NCI-H1930 (cell line): ENCODE measurements around the gene APLN.

Source experiments
- DNase-seq, 2 experiments: peaks; one replicate each; lab custom pipeline; 2025; lab: John Stamatoyannopoulos, UW

Gene APLN, protein sequence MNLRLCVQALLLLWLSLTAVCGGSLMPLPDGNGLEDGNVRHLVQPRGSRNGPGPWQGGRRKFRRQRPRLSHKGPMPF

DNA sequence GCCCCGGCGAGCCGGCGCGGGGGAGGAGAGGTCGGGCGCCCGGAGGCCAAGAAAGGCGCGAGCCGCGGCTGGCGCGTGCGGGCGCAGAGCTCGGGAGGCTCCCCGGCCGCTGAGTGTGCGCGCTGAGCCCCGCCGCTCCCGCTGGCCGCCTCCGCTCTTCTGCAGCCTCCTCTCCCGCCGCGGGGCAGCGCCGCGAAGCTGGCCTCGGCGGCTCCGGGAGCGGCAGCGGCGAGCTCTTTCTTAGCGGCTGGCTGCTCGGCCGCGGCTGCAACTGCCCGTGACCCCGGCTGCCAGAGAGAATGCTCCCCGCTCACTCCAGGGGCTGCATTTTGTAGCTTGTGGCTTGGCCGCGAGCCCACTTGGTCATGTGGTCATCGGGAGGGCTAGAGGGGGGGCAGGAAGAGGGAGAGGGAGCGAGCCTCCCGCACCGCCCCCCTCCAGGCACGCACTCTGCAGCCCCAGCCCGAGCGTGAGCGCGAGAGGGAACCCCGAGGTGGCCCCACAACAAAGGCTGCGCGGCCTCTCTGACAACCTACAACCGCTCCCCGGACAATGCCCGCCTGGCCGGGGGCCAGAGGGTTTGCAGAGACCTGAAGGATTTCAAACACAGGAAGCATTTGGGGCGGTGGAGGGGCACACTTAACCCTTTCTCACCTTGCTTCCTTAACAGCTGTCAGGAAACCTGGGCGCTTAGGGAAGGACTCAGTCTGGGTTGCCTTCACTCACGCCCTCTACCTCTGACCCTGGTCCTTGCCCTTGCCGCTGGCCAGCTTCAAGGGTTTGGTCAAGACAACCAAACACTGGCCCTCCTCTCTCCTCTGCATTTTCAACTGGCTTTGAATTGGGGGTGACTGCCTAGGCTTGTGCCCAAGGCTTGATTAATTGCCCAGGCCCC, at the start of gene APLN:
APLN (minus strand) TSS at position 305 of the 895 bp plus-strand sequence. CDS start 326 bp downstream, outside the sequence.
- DNase-seq: no peak

DNA sequence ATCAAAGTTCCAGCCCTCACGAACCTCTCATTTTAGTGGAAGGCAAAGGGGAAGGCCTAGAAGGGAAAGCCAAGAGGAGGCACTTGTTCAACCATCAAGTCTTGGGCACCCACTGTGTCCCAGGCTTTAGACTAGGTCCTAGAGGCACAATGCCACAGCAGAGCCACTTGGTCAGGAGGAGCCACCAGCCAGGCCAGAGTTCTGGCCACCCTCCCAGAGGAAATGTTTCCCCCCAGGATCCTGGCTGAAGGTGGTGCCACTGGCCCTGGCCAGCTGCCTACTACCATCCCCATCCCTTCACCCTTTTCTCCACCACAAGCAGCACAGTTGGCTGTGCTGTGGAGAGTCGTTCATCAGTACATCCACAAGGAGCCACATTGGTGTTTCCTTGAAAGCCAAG, 49.7 kb upstream of the APLN start:
- no peak for DNase-seq

DNA sequence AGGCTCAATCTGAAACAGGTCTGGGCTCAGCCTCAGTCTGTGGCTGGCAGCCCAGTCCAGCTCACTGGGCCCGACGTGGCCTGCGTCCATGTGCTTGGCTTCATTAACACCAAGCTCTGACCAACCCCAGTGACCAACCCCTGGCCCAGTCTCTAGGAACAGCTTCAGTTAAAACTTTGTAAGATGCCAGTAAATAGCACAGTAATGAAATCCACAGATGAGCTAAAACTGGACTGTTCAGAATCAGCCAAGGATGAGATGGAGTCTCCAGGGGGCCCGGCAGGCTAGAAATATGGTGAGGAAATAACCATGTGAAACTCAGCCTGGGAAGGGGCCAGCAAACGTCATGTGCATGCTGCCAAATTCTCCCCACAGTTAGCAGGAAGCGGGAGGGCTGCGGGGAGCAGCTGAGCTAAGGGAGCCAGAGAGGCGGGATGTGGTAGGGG, 46.9 kb upstream of the APLN start:
- no peak for DNase-seq

DNA sequence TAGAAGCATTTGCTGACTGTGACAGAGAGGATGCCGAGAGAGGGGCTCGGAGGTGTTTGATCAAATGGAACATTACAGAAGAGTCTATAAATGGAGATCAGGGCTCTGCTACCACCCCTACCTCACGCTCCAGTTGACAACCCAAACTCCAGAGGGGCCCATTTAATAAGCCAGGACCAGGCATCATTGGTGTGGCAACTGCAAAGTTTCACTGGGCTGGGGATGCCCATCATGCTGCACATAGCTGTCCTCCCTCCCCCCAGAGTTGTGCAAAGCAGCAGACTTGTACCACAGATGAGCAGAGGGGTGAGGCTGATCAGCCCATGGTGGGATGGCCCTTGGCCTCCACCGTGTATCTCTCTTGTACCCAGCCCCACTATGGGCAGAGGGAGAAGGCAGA, 45.8 kb upstream of the APLN start:
- no peak for DNase-seq

DNA sequence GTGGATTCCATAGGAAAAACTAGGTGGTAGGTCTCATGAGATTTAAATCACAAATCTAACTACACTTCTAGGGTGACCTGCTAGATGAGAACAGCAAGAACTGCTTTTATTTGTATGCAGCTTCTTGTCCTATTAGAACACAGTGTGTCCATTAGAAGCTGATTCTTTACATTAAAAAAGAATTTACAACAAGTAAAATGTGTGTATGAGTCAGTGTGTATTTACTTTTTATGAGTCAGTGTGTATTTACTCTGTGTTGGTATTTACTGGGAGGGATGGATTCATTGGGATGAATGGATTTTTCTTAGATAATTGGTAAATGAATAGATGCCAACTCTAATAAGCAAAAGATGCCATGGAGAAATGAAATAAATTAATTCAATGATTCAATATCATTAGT, 43.4 kb upstream of the APLN start:
- no peak for DNase-seq

DNA sequence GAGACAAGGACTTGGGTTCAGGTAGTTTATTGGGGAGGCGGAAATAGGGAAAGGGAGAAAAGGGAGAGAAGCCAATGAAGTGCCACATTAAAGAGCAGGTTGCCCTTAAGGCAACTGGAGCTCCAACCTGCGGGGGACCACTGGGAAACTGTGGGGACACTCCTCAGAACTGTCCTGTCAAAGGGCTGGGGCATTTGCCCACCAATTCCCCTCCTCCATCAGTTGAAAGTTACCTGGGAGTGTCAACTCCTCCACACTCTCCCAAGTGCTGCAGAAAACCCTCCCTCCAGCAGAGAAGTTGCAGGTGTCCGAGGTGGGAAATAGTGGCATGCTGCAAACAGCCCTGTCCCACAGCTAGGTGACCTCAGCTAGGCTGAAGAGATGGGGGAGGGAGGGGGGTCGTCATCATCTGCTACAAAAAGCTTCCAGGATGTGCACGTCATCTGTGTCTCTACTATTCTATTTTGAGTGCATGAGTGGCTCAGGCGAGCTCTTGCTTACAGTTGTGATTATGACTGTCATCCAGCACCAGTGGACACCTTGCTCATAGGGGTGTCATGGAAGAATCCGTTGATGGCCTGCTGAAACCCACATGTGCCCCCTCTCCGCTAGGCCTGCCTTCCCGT, 42.6 kb upstream of the APLN start:
- DNase-seq: no peak

DNA sequence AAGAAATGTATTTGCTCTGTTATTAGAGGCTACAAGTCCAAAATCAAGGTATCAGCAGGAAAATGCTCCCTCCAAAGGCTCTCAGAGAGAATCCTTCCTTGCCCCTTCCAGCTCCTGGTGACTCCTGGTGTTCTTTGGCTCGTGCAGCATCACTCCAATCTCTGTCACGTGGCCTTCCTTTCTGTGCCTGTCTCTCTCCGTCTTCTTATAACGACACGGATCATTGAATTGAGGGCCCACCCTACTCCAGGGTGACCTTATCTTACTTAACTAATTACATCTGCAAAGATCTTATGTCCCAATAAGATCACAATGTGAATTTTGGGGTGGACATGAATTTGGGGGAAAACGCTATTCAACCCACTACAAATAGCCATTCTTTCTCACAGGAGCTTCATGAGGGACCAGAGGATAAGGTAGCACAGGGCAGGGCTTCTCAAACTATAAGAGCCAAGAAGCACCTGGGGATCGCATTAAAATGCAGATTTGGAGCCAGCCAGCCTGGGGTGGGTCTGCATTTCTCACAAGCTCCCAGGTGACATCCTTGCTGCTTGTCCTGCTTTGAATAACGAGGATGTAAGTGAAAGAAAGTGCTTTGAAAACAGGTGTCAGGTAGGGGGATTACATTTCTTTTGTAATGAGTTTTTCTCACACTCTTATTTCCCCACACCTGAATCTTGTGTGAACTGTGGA, 41.9 kb upstream of the APLN start:
- DNase-seq: no peak

DNA sequence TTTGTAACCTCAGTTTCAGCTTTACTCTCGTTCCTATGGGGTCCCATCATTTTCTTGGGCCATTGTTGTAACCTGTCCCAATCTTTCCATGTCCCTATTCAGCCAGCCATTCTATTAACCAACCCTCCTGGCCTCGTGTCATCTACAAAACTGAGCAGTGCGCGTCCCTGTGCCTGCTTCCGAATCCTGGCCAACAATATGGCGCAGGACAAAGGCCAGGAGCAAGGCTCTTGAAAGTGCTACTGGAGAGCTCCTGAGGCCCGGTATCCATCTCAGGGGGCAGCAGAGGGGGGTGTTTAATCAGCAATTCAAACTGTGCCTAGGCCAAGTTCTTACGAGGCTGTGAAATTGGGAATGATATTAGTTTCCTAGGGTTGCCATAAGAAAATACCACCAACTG, 41.2 kb upstream of the APLN start:
- DNase-seq: no peak

DNA sequence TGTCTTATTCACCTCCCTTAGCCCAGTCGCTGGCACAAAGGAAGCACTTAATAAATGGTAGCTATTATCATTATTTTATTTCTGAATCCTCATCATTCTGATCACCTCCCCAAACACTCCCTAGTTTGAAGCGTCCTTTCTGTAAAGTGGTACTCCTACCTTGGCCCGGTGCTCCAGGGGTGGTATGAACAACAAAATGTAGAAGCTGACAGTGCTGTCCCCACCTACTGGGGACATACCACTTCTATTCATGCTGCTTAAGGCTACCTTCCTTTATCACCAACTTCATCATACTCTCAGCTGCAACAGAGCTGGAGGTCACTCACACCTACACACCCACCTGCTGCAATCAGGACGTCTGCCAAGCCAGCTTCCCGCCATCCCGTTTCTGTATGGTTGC, 40.8 kb upstream of the APLN start:
- no peak for DNase-seq

DNA sequence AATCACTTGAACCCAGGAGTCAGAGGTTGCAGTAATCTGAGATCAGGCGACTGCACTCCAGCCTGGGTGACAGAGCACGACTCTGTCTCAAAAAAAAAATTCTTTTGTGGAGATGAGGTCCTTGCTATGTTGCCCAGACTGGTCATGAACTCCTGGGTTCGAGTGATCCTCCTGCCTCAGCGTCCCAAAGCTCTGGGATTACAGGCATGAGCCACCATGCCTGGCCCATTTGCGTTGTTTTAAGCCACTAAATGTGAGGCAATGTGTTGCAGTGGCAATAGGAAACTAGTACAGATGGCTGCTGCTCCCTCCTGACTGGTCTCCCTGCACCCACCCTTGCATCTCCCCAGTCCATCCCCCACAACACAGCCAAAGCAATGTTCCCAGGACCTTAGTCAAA, 40.0 kb upstream of the APLN start:
- no peak for DNase-seq

DNA sequence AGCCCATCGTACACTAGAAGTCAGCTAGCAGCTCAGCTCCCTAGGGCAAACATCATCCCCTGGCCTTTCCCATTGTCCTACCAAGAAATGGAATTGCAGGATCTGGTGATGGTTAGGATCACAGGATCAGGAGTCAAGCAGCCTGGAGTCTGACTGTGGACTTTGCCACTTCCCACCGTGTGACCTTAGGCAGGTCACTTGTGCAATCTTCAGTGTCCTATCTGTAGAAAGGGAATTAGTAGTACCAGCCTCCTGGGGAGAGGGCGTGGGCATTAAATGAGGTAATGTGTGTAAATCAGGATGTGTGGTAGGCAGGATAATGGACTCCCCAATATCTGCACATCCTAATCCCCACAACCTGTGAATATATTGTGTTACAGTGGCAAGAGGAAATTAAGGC, 38.6 kb upstream of the APLN start:
- no peak for DNase-seq

DNA sequence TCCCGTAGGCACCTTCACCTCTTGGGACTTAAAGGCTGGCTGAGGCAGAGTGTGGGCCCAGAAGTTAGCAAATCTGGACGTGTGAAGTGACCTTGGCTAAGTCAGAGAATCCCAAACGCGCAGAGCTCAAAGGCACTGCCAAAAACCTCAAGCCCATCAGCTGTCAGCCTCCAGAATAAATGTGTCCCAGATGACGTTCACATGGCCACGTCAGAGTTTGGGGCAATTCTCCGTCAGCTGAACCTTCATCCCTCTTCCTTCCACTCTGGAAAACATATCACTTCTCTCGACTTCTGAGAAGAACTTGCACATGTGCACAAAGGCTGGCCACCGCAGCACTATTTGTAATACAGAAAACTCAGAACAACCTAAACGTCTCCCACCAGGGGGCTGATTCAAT, 35.7 kb upstream of the APLN start:
- DNase-seq: no peak

DNA sequence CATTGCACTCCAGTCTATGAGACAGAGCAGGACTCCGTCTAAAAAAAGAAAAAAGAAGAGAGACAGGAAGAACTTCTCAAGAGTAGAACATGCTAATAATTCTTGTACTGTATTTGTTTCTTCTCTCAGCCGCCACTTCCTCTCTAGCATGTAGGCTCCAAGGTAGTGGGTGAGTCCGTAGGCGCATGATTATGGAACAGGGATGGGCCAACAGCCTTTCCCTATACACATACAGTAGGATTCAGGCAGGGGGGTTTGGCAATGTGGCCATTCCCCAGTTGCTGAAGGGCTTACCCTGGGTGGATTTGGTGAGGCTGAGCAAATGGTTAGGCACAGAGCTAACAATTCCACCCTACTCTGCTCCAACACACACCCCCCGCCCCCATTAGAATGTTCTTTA, 35.0 kb upstream of the APLN start:
- DNase-seq: no peak

DNA sequence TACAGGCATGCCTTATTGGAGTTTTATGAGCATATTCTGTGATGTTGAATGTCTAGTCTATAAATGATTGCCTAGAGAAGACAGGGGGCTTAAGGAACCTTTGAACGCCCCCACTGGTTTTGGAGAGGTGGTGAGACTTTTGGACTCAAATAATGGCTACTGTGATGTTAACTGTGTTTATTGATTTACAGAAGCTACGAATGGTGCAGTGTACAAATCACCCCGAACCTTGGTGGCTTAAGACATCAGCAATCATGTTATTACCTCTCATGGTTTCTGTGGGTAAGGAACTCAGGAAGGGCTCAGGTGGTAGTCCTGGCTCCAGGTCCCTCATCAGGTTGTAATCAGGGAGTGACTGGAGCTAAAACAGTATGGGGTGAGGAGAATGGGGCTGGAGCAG, 33.3 kb upstream of the APLN start:
- no peak for DNase-seq

DNA sequence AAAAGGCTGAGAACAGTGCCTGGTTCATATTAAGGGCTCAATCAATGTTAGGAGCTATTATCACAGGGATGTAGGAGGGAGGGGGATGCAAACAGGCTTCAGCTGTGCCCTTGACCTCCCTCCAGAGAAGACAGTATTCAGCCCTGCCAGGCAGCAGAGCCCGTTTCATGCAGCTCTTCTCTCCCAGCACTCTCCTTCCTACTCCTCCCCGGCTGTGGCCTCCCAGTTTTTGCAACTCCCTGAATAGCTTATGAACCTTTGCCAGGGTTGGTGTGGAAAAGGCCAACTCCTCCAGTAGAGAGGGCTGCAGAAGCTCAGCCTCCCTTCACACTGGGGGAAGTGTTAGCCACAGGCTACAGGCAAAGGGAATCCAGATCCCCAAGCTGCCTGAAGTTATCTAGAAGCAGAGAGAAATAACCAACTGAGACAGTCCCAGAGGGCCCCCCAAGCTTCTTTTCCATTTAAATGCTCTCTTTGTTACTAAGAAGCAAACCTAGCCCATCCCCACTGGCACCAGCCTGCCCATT, 31.7 kb upstream of the APLN start:
- DNase-seq: no peak

DNA sequence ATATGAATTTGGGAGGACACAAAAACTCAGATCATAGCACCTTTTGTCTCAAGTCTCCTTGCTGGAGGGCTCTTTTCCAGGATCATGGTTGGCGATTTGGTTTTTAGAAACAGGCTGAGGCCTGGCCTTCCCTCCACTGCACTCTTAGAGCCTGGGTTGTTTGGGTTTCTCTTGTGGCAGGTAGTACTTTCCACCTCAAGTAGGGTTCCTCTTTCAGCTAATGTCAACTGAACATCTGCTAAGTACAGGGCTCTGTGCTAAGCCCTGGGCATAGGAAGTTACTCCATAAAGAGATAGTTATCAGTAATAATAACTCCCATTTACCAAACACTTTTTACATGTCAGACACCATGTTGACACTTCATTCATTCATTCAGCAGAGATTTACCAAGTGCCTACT, 28.2 kb upstream of the APLN start:
- DNase-seq: no peak

DNA sequence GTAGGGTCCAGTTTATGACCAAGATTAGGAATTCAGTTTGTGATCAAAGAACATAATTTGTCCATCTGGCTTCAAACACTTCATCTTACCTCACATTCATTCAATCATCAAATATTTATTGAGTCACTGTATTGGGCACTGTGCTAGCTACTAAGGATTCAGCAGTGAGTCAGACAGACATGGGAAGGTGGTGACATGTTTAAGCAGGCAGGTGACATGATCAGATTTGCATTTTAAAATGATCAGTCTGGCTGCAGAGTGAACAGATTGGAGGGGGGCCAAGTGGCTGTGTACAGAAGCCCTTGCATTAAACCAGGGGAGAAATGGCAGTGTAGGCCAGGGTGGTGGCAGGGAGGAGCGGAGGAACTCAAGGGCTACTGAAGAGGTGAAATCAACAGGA, 25.1 kb upstream of the APLN start:
- DNase-seq: no peak

DNA sequence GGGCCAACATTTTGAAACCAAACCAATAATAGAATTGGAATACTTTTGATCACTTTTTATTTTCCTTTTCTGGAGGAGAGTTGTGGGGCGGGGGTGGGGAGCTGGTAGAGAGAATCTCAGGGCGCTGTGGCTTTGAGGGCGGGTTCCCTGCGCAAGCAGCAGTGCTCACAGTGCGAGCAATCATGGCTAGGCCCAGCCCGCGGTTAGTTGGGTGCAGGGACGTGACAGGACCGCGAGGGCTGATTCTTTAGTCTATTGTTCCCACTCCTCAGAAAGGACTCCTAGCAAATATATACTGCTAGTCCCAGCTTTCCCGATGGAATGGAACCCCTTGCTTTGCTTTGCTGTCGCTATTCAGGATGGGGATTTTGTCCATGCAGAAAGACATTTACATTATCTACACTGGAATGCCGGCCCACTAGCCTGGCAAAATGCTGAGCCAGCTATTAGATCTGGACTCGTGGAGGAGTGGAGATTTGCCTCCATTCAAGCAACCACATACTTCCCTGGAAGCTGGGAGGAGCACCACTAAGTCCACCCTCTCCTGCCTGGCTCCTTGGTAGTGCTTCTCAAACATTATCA, 23.9 kb upstream of the APLN start:
- DNase-seq: no peak

DNA sequence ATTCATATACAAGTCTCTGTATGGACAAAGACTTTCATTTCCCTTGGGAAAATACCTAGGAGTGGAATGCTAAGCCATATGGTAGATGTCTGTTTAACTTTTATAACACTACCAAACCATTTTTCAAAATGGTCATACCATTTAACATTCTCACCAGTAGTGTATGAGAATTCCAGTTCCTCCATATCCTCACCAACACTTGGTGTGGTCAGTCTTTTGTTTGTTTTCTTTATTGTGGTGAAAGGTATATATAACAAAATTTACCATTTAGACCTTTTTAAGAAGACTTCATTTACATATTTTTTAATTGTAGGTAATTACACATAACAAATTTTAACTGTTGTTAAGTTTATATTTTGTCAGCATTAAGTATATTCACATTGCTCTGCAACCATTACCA, 12.7 kb upstream of the APLN start:
- DNase-seq: no peak

DNA sequence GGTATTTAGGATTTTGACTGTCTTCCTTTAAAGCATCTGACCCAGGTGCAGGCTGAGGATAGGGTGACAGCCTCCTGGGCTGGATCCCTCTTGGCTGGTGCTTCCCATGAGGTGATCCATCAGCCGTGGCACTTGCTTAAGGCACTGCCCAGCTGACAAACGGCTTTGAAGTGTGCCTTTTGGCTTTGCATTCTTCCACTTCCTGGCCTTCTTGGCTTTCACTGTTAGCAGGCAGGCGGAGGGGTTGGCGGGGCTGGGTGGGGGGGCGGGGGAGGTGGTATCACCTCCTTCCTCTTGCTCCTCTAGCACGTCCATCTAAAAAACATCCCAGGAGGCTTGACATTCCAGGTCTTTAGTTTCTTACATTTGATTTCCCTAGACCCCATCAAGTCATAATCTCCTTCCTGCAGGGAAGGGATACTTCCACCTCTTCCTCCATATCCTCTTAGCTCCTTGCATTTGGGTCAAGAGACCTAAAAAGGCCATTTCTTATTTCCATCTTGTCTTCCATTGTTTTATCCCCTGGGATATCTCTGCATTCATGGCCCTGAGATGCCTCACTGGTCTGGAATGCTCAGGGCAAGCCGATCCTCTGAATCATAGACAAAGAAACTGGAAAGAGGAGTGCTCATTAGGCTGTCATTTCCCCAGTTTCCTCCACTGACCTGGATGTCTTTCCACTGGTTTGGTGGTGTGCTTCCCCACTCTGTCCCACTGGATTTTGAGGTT, 11.3 kb upstream of the APLN start:
- no peak for DNase-seq

DNA sequence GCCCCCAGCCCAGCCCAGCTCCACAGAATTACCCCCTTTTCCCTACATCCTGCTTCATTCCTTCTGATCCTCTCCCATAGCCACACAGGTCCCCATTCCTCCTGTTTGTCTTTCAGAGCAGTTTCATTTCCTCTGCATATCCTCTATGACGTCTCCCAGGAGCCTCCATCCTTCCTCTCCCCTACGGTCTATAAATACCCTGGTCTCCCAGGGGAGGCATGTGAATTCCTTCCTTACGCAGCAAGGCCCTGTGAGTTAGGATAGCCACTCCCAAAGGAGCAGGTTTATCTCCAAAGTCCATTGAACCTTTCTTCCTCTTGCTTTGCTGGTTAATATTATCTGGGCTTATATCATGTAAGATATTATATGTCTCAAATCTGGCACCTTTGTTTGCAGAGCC, 8.4 kb upstream of the APLN start:
- no peak for DNase-seq

DNA sequence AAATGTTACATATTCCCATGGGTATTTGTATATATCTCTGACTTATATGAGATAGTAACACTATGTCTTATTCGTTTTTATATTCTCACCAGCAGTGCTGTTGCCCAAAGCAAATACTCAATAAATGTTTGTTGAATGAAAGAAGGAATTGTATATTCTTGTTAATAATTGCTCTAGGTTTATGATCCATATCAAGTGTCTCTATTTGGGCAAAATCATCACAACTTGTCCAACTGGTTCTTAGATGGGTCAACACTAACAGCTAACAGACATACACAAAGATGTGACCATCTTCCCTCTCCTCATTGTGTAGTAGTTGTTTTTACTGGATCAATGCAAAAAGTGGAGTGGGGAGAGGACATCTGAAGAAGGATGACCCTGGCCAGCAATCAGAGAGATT, 6.6 kb upstream of the APLN start:
- no peak for DNase-seq
